Measurements from ENCODE around the gene FBXL7.

- TF ChIP-seq, protein P1, sequence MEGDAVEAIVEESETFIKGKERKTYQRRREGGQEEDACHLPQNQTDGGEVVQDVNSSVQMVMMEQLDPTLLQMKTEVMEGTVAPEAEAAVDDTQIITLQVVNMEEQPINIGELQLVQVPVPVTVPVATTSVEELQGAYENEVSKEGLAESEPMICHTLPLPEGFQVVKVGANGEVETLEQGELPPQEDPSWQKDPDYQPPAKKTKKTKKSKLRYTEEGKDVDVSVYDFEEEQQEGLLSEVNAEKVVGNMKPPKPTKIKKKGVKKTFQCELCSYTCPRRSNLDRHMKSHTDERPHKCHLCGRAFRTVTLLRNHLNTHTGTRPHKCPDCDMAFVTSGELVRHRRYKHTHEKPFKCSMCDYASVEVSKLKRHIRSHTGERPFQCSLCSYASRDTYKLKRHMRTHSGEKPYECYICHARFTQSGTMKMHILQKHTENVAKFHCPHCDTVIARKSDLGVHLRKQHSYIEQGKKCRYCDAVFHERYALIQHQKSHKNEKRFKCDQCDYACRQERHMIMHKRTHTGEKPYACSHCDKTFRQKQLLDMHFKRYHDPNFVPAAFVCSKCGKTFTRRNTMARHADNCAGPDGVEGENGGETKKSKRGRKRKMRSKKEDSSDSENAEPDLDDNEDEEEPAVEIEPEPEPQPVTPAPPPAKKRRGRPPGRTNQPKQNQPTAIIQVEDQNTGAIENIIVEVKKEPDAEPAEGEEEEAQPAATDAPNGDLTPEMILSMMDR (IDR thresholded peaks at IDR 0.05): no peak
- no peak for TF ChIP-seq POLR2A (IDR thresholded peaks at IDR 0.05)
These were observed 44.1 kb downstream of the FBXL7 start for GRCh38 chr5:15544039-15544438.
